Dendritic cell treated with granulocyte-macrophage colony-stimulating factor and Interleukin-4, amounts not matched to agents 40 ng/mL and 50 ng/mL, for 4 days (primary cell): ENCODE measurements around the gene OPALIN.

ENCODE experiments used
- H3K27ac Mint-ChIP-seq: one replicate; pipeline ENCODE4 v1.8.0; 2022; ENCODE audit warnings: mild to moderate bottlenecking, mixed read lengths
- H3K27me3 Mint-ChIP-seq: one replicate; pipeline ENCODE4 v1.8.0; 2022; ENCODE audit warnings: mild to moderate bottlenecking, mixed read lengths
- H3K36me3 Mint-ChIP-seq: one replicate; pipeline ENCODE4 v1.8.0; 2022; ENCODE audit warnings: low read depth, mixed read lengths
- H3K4me1 Mint-ChIP-seq: one replicate; pipeline ENCODE4 v1.8.0; 2022; ENCODE audit warnings: low read depth, mixed read lengths
- H3K4me3 Mint-ChIP-seq: one replicate; pipeline ENCODE4 v1.8.0; 2022; ENCODE audit warnings: mild to moderate bottlenecking, moderate library complexity, mixed read lengths
- H3K9me3 Mint-ChIP-seq: one replicate; pipeline ENCODE4 v1.8.0; 2022; ENCODE audit warnings: mixed read lengths
- intact Hi-C: fragments of 100-400 bp; cut with micrococcal nuclease; formaldehyde crosslinking; loops from one replicate; pipeline ENCODE4 v1.15.0; 2022

Gene OPALIN

GRCh38 chr10:96339956-96340904 lies 18.6 kb downstream of the OPALIN start:
- intact Hi-C loops: loop anchor here (2.0 kb wide), 1 partner anchor 323 kb away; no protein-coding TSS in a partner anchor
- H3K4me1 Mint-ChIP-seq: peaks cover 10% of the 10 kb centered on the region
- no peaks in the 10 kb centered on the region for H3K9me3 Mint-ChIP-seq
- no peak overlapping the region for H3K27ac Mint-ChIP-seq
- no peak overlapping the region for H3K4me3 Mint-ChIP-seq
- no peaks in the 10 kb centered on the region for H3K36me3 Mint-ChIP-seq
- H3K27me3 Mint-ChIP-seq: no peaks in the 10 kb centered on the region

DNA sequence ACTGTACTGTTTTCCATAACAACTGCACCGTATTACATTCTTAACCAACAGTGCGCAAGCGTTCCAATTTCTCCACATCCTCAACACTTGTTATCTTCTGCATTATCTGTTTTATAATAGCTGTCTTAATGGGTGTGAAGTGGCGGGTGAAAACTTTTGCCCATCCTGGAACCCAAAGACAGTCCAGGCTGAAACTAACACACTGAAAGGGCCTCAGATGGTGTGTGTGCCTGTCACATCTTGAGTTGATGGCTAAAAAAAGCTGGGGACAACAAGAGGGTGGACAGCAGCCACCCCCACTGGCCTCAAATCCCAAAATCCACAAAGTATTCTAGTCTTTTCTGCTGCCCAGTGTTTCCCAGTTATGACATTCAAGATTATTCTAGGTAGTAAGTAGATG lies 19.4 kb downstream of the OPALIN start:
- Mint-ChIP-seq H3K4me1 (peaks cover 11% of the 10 kb centered on the region), H3K9me3 (no peaks in the 10 kb centered on the region), H3K27ac (no peak overlapping the region), H3K4me3 (no peak overlapping the region), H3K36me3 (no peaks in the 10 kb centered on the region), H3K27me3 (no peaks in the 10 kb centered on the region)
- intact Hi-C loops: no loop called here

DNA sequence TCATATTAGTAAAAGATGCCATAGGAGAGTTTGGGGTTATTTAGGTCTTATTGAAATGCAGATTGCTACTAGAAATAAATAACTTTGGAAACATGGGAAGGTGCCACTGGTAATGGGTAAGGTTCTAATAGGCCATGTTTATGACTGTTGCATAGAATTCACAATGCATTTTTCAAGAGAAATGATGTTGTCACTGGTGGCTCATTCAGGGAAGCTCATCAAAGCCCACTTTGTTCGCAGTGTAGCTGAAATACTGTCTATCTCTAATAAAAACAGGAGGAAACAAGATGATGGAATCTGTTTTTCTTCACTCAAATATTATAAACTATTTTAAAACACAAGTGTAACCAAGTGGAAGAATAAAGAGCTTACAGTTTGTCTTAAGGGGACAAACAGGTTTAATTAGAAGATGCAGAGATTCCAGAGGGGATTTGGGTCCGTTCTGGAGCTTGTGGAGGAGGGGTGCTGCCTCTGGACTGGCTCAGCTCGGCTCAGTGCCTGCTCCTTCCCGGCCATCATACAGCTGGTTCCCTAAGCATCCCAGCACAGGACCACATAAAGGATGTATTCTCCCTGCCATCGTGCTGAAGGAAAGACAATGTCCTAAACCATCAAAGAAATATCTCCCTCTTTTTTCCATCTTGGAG lies 20.4 kb downstream of the OPALIN start:
- intact Hi-C loops: no loop called here

GRCh38 chr10:96337106-96337505 lies 21.7 kb downstream of the OPALIN start:
- peaks cover 6% of the 10 kb centered on the region for H3K4me1 Mint-ChIP-seq
- intact Hi-C loops: no loop called here
- H3K4me3 Mint-ChIP-seq: no peak overlapping the region
- H3K27me3 Mint-ChIP-seq: no peaks in the 10 kb centered on the region
- H3K36me3 Mint-ChIP-seq: no peaks in the 10 kb centered on the region
- no peak overlapping the region for H3K27ac Mint-ChIP-seq
- no peaks in the 10 kb centered on the region for H3K9me3 Mint-ChIP-seq

More for the DNA sequence above, 20.4 kb downstream of the OPALIN start:
- H3K27ac Mint-ChIP-seq: no peak overlapping the region
- H3K36me3 Mint-ChIP-seq: no peaks in the 10 kb centered on the region
- no peak overlapping the region for H3K4me3 Mint-ChIP-seq
- H3K27me3 Mint-ChIP-seq: no peaks in the 10 kb centered on the region
- peaks cover 6% of the 10 kb centered on the region for H3K4me1 Mint-ChIP-seq
- no peaks in the 10 kb centered on the region for H3K9me3 Mint-ChIP-seq

- Mint-ChIP-seq H3K4me1 (peaks cover 6% of the 10 kb centered on the region), H3K4me3 (no peak overlapping the region), H3K36me3 (no peaks in the 10 kb centered on the region), H3K9me3 (no peaks in the 10 kb centered on the region), H3K27ac (no peak overlapping the region), H3K27me3 (no peaks in the 10 kb centered on the region)
- intact Hi-C loops: no loop called here
Measured at GRCh38 chr10:96334616-96335526, 23.9 kb downstream of the OPALIN start.

DNA sequence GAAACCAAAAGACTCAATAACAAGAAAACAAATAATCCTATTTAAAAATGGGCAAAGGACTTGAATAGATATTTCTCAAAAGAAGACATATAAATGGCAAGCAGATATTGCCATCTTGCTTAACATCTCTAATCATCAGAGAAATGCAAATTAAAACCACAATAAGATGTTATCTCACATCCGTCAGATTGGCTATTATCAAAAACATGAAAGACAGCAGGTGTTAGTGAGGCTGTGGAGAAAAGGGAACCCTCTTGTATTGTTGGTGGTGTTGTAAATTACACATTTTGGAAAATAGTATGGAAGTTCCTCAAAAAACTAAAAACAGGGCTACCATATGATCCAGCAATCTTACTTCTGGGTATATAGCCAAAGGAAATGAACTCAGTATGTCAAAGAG lies 25.7 kb downstream of the OPALIN start:
- intact Hi-C loops: no loop called here
- no peak overlapping the region for H3K4me3 Mint-ChIP-seq
- no peaks in the 10 kb centered on the region for H3K27me3 Mint-ChIP-seq
- no peak overlapping the region for H3K27ac Mint-ChIP-seq
- no peaks in the 10 kb centered on the region for H3K9me3 Mint-ChIP-seq
- no peaks in the 10 kb centered on the region for H3K36me3 Mint-ChIP-seq
- peaks cover 6% of the 10 kb centered on the region for H3K4me1 Mint-ChIP-seq

DNA sequence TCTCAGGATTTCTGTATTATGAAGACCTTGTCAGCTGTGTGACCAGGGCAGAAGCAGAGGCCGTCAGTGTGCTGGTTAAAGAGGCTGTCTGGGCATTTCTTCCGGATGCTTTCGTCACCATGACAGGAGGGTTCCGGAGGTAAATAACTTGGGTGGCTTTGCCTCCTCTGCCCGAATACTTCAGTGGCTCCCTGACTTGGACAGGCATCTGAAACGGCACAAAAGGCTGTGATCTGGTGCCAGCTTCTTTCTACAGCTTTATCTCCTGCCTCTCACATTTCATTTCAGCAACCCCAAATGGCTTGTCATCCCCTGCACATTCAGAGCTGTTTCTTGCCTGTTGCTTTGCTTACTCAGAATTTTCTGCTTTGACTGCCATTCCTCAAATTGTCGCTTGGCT lies 31.3 kb downstream of the OPALIN start:
- H3K4me3 Mint-ChIP-seq: no peak overlapping the region
- no peak overlapping the region for H3K27ac Mint-ChIP-seq
- no peaks in the 10 kb centered on the region for H3K36me3 Mint-ChIP-seq
- H3K27me3 Mint-ChIP-seq: no peaks in the 10 kb centered on the region
- intact Hi-C loops: no loop called here
- no peaks in the 10 kb centered on the region for H3K4me1 Mint-ChIP-seq
- H3K9me3 Mint-ChIP-seq: no peaks in the 10 kb centered on the region

DNA sequence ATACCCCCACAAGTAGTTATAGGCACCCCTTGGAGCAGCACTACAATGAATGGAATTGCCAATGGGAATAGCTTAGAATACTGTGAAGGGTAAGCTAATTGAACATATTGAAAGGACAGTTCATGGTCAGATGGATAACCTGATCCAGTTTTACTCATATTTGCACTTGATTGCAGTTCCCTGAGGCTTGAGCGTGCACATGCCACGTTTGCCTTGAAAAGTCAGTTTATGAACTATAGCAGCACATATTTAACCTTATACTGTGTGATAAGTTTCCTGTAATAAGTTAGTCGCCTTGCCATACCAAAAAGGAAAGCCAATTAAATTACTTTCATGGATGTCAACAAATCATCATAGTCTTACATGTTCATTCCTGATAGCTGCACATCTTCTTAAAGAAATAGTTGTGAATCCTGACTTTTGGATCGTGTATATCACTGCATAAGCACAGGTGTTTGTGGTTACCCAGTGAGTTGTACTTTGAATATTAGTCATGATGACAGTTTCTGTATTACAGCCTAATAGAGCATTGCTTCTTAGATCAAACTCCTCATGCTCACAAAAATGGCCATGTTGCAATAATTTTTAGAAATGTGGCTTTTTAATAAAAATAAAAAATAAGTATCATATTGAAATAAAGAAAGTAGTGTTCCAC lies 33.0 kb downstream of the OPALIN start:
- Mint-ChIP-seq H3K4me1 (no peaks in the 10 kb centered on the region), H3K4me3 (no peak overlapping the region), H3K27me3 (no peaks in the 10 kb centered on the region), H3K9me3 (no peaks in the 10 kb centered on the region), H3K36me3 (no peaks in the 10 kb centered on the region), H3K27ac (no peak overlapping the region)
- intact Hi-C loops: no loop called here

DNA sequence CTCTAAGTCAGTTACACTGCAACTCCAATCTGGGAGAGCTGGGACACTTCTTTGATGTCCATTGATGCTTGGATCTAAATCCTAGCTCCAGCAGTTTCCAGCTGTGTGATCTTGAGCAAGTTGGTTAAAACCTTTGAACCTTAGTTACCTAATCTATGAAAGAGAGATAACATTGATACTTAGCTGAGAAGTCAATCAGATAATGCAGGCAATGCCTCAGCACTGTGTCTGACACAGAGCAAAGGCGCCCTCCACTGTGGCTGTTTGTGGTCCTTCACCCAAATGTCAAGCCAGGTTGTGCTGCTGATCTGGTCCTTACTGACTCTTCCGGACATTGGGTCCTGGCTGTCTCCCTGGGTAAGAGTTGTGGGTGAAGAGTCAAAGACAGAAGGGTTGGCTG lies 34.4 kb downstream of the OPALIN start:
- H3K27me3 Mint-ChIP-seq: no peaks in the 10 kb centered on the region
- no peaks in the 10 kb centered on the region for H3K4me1 Mint-ChIP-seq
- no peaks in the 10 kb centered on the region for H3K9me3 Mint-ChIP-seq
- no peak overlapping the region for H3K4me3 Mint-ChIP-seq
- H3K27ac Mint-ChIP-seq: no peak overlapping the region
- intact Hi-C loops: no loop called here
- no peaks in the 10 kb centered on the region for H3K36me3 Mint-ChIP-seq

- Mint-ChIP-seq H3K27ac (no peak overlapping the region), H3K27me3 (no peaks in the 10 kb centered on the region)
Measured at GRCh38 chr10:96322275-96322674, 36.5 kb downstream of the OPALIN start.

GRCh38 chr10:96321822-96322221 lies 37.0 kb downstream of the OPALIN start:
- Mint-ChIP-seq H3K27ac (no peak overlapping the region), H3K27me3 (no peaks in the 10 kb centered on the region), H3K36me3 (no peaks in the 10 kb centered on the region), H3K4me1 (no peaks in the 10 kb centered on the region), H3K4me3 (no peak overlapping the region), H3K9me3 (no peaks in the 10 kb centered on the region)
- intact Hi-C loops: no loop called here

More at GRCh38 chr10:96322275-96322674, 36.5 kb downstream of the OPALIN start:
- intact Hi-C loops: no loop called here
- H3K4me3 Mint-ChIP-seq: no peak overlapping the region
- H3K9me3 Mint-ChIP-seq: no peaks in the 10 kb centered on the region
- no peaks in the 10 kb centered on the region for H3K4me1 Mint-ChIP-seq
- no peaks in the 10 kb centered on the region for H3K36me3 Mint-ChIP-seq

GRCh38 chr10:96319754-96320474 lies 38.9 kb downstream of the OPALIN start:
- Mint-ChIP-seq H3K9me3 (no peaks in the 10 kb centered on the region), H3K27me3 (no peaks in the 10 kb centered on the region), H3K27ac (no peak overlapping the region), H3K4me3 (no peak overlapping the region), H3K36me3 (no peaks in the 10 kb centered on the region), H3K4me1 (peaks cover 11% of the 10 kb centered on the region)
- intact Hi-C loops: no loop called here
